ENCODE results near the gene HOXD1. TPM values are rescaled to one million over a fixed set of nuclear protein-coding genes. Genes with fewer than 3 reads are reported as not detected.
A peak's percentile ranks its signal among the peaks of the same experiment; 100 is the strongest.

Gene HOXD1
- total RNA-seq, 4 donors from 2014 or later, result 0.20 TPM; not detected in 3

- in situ Hi-C loops (cut with MboI; ENCODE audit: low sequenced_read_pairs in 4 of 4) (loop anchor here in 3 of 4 donors (5.0 to 25.0 kb wide), 5 partner anchors 312 to 1022 kb away; no protein-coding TSS in a partner anchor), intact Hi-C loops (cut with DNase I; ENCODE audit: low total_unique reads) (loop anchor here (1.0 to 5.0 kb wide), 5 partner anchors 47 to 498 kb away; partner anchors contain the start of genes HOXD1 and MTX2)
- ATAC-seq, result peak; percentile 53 to 69
- peak overlapping the region; percentile 61 to 80 (median 74) for H3K4me3 ChIP-seq
- DNase-seq, result peak in 1 of 2 donors; percentile 39
- H3K4me1 ChIP-seq, result peaks cover 11 to 12% of the 10 kb centered on the region in 2 donors
- no peaks in the 10 kb centered on the region for H3K9me3 ChIP-seq
- H3K36me3 ChIP-seq, result no peaks in the 10 kb centered on the region
- peaks cover 0 to 23% (median 20%) of the 10 kb centered on the region in 3 donors for H3K27me3 ChIP-seq
- peak; percentile 86 to 95 (median 90) for TF ChIP-seq CTCF (IDR thresholded peaks at IDR 0.05 in 4 of 5, conservative IDR thresholded peaks at IDR 0.05 in 1 of 5)
- no peak for TF ChIP-seq POLR2A (IDR thresholded peaks at IDR 0.05)
- H3K27ac ChIP-seq, result peak overlapping the region; percentile 81 to 89 (median 86)
Measured at GRCh38 chr2:176140513-176141317, 47.8 kb upstream of the HOXD1 start.

- H3K4me3 ChIP-seq, result no peak overlapping the region
- intact Hi-C loops (cut with DNase I; ENCODE audit: low total_unique reads) (loop anchor here (5.0 kb wide), 1 partner anchor 45 kb away; the partner anchor contains the start of gene HOXD1), in situ Hi-C loops (cut with MboI; ENCODE audit: low sequenced_read_pairs in 4 of 4) (loop anchor here in 3 of 4 donors (5.0 to 25.0 kb wide), 5 partner anchors 310 to 1020 kb away; no protein-coding TSS in a partner anchor)
- ATAC-seq (no peak), DNase-seq (no peak)
- H3K4me1 ChIP-seq, result peaks cover 6 to 12% of the 10 kb centered on the region in 2 donors
- H3K27me3 ChIP-seq, result peaks cover 0 to 15% (median 14%) of the 10 kb centered on the region in 3 donors
- no peaks in the 10 kb centered on the region for H3K9me3 ChIP-seq
- H3K36me3 ChIP-seq, result no peaks in the 10 kb centered on the region
- TF ChIP-seq POLR2A (IDR thresholded peaks at IDR 0.05) (no peak), CTCF (IDR thresholded peaks at IDR 0.05 in 4 of 5, conservative IDR thresholded peaks at IDR 0.05 in 1 of 5) (no peak)
- no peak overlapping the region for H3K27ac ChIP-seq
Measured at GRCh38 chr2:176142281-176142680, 46.2 kb upstream of the HOXD1 start.

GRCh38 chr2:176145085-176145969, 43.1 kb upstream of the HOXD1 start:
- H3K27ac ChIP-seq, result no peak overlapping the region
- TF ChIP-seq CTCF (IDR thresholded peaks at IDR 0.05 in 4 of 5, conservative IDR thresholded peaks at IDR 0.05 in 1 of 5) (no peak), POLR2A (IDR thresholded peaks at IDR 0.05) (no peak)
- no peak overlapping the region for H3K4me3 ChIP-seq
- H3K4me1 ChIP-seq, result peaks cover 3 to 5% of the 10 kb centered on the region in 2 donors
- intact Hi-C loops (cut with DNase I; ENCODE audit: low total_unique reads), result no loop called here
- H3K36me3 ChIP-seq, result no peaks in the 10 kb centered on the region
- ATAC-seq, result no peak
- DNase-seq, result no peak
- H3K9me3 ChIP-seq, result no peaks in the 10 kb centered on the region
- H3K27me3 ChIP-seq, result peaks cover 5 to 12% (median 5%) of the 10 kb centered on the region in 3 donors
- in situ Hi-C loops (cut with MboI; ENCODE audit: low sequenced_read_pairs in 4 of 4), result loop anchor here in 3 of 4 donors (10.0 to 25.0 kb wide), 3 partner anchors 409 to 1017 kb away; no protein-coding TSS in a partner anchor

- Histone ChIP-seq H3K27ac (no peak overlapping the region), H3K9me3 (no peaks in the 10 kb centered on the region), H3K36me3 (no peaks in the 10 kb centered on the region), H3K27me3 (peaks cover 4 to 5% (median 5%) of the 10 kb centered on the region in 3 donors), H3K4me3 (no peak overlapping the region), H3K4me1 (peaks cover under 1 to 3% of the 10 kb centered on the region in 2 donors)
- no peak for TF ChIP-seq POLR2A (IDR thresholded peaks at IDR 0.05)
- no peak for TF ChIP-seq CTCF (IDR thresholded peaks at IDR 0.05 in 4 of 5, conservative IDR thresholded peaks at IDR 0.05 in 1 of 5)
- in situ Hi-C loops (cut with MboI; ENCODE audit: low sequenced_read_pairs in 4 of 4), result loop anchor here in 3 of 4 donors (10.0 to 25.0 kb wide), 3 partner anchors 409 to 1016 kb away; no protein-coding TSS in a partner anchor
- ATAC-seq (no peak), DNase-seq (no peak)
- intact Hi-C loops (cut with DNase I; ENCODE audit: low total_unique reads), result no loop called here
Measured at GRCh38 chr2:176146101-176146500, 42.4 kb upstream of the HOXD1 start.

Data from gastrocnemius medialis (tissue), 4 donors.